ENCODE results near the gene ESPN.
A peak's percentile ranks its signal among the peaks of the same experiment; 100 is the strongest.

The ESPN gene

GRCh38 chr1:6507037-6507428, 82.5 kb downstream of the ESPN start:
- Histone ChIP-seq H3K4me3 (ENCODE audit: low read depth, low read length) (no peak overlapping the region), H3K36me3 (no peaks in the 10 kb centered on the region), H3K4me1 (peaks cover 35% of the 10 kb centered on the region), H3K27me3 (no peaks in the 10 kb centered on the region), H3K9me3 (no peaks in the 10 kb centered on the region)
- DNase-seq = no peak
- TF ChIP-seq, protein P1, sequence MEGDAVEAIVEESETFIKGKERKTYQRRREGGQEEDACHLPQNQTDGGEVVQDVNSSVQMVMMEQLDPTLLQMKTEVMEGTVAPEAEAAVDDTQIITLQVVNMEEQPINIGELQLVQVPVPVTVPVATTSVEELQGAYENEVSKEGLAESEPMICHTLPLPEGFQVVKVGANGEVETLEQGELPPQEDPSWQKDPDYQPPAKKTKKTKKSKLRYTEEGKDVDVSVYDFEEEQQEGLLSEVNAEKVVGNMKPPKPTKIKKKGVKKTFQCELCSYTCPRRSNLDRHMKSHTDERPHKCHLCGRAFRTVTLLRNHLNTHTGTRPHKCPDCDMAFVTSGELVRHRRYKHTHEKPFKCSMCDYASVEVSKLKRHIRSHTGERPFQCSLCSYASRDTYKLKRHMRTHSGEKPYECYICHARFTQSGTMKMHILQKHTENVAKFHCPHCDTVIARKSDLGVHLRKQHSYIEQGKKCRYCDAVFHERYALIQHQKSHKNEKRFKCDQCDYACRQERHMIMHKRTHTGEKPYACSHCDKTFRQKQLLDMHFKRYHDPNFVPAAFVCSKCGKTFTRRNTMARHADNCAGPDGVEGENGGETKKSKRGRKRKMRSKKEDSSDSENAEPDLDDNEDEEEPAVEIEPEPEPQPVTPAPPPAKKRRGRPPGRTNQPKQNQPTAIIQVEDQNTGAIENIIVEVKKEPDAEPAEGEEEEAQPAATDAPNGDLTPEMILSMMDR (IDR thresholded peaks at IDR 0.05; ENCODE audit: low read depth, low read length) = no peak

DNA sequence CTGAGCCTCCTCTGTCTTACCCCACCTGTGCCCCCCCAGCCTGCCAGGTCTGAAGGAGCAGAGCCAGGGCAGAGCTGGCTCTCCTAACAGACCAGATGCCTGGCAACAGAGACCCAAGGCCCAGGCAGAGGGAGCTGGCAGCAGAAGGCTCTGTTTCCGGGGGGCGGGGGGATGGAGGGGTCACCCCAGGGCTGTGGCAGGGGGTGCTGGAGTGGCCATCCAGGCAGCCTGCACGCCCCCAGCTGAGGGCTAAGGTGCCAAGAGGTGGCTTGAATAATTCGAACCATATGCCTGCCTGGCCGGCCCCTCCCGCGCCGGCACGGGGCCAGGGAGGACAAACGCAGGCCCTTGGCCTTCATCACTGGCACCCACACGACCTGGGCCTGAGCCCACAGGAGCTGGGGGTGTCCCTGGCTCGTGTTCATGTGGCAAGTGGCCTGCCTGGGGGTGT, 82.9 kb downstream of the ESPN start:
- TF ChIP-seq, protein P1 (IDR thresholded peaks at IDR 0.05; ENCODE audit: low read depth, low read length) = no peak
- Histone ChIP-seq H3K9me3 (no peaks in the 10 kb centered on the region), H3K4me1 (peaks cover 34% of the 10 kb centered on the region), H3K27me3 (no peaks in the 10 kb centered on the region), H3K36me3 (no peaks in the 10 kb centered on the region), H3K4me3 (ENCODE audit: low read depth, low read length) (no peak overlapping the region)
- DNase-seq = peak; percentile 35

DNA sequence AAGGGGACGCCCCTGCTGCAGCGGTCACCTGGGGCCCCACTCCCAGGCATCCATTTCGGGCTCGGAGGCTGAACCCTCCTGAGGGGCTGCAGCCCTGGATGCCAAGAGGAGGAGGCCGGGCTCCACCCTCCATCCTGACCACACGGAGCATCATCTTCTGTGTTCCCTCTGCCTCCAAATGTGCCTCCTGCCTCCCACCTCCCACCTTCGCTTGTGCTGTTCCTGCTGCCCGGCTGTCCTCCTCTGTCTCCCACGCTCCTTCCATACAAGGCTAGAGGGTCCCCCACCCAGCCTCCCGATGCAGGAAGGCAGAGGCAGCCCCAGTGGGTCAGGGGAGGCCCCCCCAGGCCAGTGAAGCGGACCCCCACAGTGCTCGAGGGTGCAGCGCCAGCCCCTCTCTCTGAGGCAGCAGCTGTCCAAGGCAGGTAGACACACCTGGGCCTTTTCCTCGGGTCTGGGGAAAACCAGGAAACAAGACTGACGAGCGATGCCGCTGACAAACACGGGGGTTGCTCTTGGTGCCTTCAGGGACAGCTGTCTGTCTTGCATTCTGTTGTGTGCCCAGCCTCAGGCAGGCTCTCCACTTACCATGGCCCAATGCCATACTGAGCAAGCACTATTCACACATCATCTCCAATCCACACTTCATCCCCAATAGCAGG, 83.7 kb downstream of the ESPN start:
- Histone ChIP-seq H3K27me3 (no peaks in the 10 kb centered on the region), H3K9me3 (no peaks in the 10 kb centered on the region), H3K36me3 (no peaks in the 10 kb centered on the region), H3K4me3 (ENCODE audit: low read depth, low read length) (no peak overlapping the region), H3K4me1 (peaks cover 34% of the 10 kb centered on the region)
- TF ChIP-seq, protein P1 (IDR thresholded peaks at IDR 0.05; ENCODE audit: low read depth, low read length) = no peak
- DNase-seq = no peak

DNA sequence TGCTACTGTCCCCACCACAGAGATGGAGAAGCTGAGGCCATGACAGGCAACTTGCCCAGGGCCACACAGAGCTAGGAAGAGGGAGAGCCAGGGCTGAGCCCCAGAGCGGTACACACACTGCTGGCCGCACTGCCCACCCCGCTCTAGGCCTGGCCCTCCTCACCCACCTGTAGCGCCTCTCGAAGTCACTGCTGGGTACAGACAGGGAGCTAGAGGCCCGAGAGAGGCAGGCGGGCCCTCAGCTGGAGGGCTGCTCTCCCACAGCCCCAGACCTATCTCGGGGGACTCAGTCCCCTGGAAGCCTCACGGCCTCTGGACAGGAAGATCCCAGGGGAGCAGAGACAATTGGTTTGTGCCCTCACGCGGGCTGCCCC, 84.2 kb downstream of the ESPN start:
- H3K27me3 ChIP-seq = no peaks in the 10 kb centered on the region
- TF ChIP-seq, protein P1 (IDR thresholded peaks at IDR 0.05; ENCODE audit: low read depth, low read length) = no peak

DNA sequence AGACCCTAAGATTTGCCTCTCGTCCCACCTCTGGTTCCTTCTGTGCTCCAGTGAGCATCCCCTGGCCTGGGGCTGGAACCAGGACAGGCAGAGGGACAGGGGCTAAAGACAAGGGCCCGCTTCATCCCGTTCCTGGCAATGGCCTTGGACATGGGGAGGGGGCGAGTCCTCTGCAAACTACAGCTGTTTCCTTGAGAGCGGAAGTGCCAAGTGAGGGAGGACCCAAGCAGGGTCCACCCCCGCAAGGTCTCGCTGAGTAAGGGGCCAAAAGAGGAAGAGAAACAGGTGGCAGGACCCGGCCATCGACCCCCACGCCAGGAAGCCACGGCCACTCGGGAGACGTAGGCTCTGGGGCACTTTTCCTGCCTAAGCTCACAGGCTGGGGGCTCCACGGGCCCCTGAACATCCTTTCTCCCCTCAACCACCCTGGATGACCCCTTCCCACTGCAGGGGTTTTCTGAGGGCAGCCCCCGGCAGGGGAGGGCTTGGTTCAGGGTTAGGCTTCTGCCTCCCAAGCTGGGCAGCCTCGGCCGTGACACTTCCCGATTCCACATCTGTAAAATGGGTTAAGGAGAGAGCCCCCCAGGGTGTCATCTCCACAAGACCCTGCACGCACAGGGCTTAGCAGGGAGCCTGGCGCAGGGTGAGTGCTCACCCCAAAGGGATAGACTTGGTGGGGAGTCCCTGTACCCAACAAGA, 84.8 kb downstream of the ESPN start:
- DNase-seq = no peak
- Histone ChIP-seq H3K27me3 (no peaks in the 10 kb centered on the region), H3K4me1 (peaks cover 34% of the 10 kb centered on the region), H3K9me3 (no peaks in the 10 kb centered on the region), H3K36me3 (no peaks in the 10 kb centered on the region), H3K4me3 (ENCODE audit: low read depth, low read length) (no peak overlapping the region)
- TF ChIP-seq, protein P1 (IDR thresholded peaks at IDR 0.05; ENCODE audit: low read depth, low read length) = no peak

More for the DNA sequence above, 84.2 kb downstream of the ESPN start:
- H3K36me3 ChIP-seq = no peaks in the 10 kb centered on the region
- no peak for DNase-seq
- H3K4me3 ChIP-seq (ENCODE audit: low read depth, low read length) = no peak overlapping the region
- H3K4me1 ChIP-seq = peaks cover 34% of the 10 kb centered on the region
- H3K9me3 ChIP-seq = no peaks in the 10 kb centered on the region

- H3K27me3 ChIP-seq = no peaks in the 10 kb centered on the region
- no peaks in the 10 kb centered on the region for H3K9me3 ChIP-seq
- TF ChIP-seq, protein P1 (IDR thresholded peaks at IDR 0.05; ENCODE audit: low read depth, low read length) = no peak
- no peak overlapping the region for H3K4me3 ChIP-seq (ENCODE audit: low read depth, low read length)
- peaks cover 34% of the 10 kb centered on the region for H3K4me1 ChIP-seq
- DNase-seq = peak; percentile 52
- no peaks in the 10 kb centered on the region for H3K36me3 ChIP-seq
These were observed 85.3 kb downstream of the ESPN start for GRCh38 chr1:6509919-6510291.

Data from BE2C (cell line).